Vagina (tissue), 2 donors: Measurements from ENCODE around the gene ITGA11. TPM values are rescaled to one million over a fixed set of nuclear protein-coding genes. Genes with fewer than 3 reads are reported as not detected.

Source experiments
- DNase-seq, 2 donors: peaks; one replicate each; pipeline ENCODE4 v3.0.0-alpha.2; 2017; ENCODE audit errors: extremely low spot score in 2 of 2
- H3K27ac ChIP-seq: fragments of 200-600 bp; sonication (generic); one replicate; pipeline ENCODE4 v1.5.1; 2019
- H3K27me3 ChIP-seq: fragments of 200-600 bp; sonication (generic); one replicate; pipeline ENCODE4 v1.5.1; 2019
- H3K36me3 ChIP-seq, 2 donors: fragments of 200-600 bp; sonication (generic); one replicate each; pipeline ENCODE4 v1.5.1; 2017 to 2019
- H3K4me1 ChIP-seq: fragments of 200-600 bp; sonication (generic); one replicate; pipeline ENCODE4 v1.5.1; 2019
- H3K4me3 ChIP-seq, 2 donors: fragments of 200-600 bp; sonication (generic); 1 replicate in 1 of 2; 2 replicates in 1 of 2; pipeline ENCODE4 v1.5.1; 2016 to 2019
- H3K9me3 ChIP-seq: fragments of 200-600 bp; sonication (generic); one replicate; pipeline ENCODE4 v1.5.1; 2019
- CTCF ChIP-seq, 3 experiments: fragments of 450-650 bp in 2 of 3; fragments of 200-600 bp in 1 of 3; sonication (generic) in 1 of 3; IDR thresholded peaks; one replicate each; pipeline ENCODE4 v1.5.1; 2017 to 2019; ENCODE audit warnings: antibody characterized with exemption in 3 of 3, mild to moderate bottlenecking in 2 of 3, moderate library complexity in 2 of 3
- POLR2A ChIP-seq, 2 donors: fragments of 450-650 bp; IDR thresholded peaks; one replicate each; pipeline ENCODE4 v1.6.1; 2017; ENCODE audit warnings: antibody characterized with exemption in 2 of 2, mild to moderate bottlenecking in 2 of 2, moderate library complexity in 2 of 2
- POLR2AphosphoS5 ChIP-seq, 2 donors: sonication (generic); formaldehyde crosslinking; IDR thresholded peaks; one replicate each; pipeline ENCODE4 v1.9.0; 2017; ENCODE audit warnings: antibody characterized with exemption in 2 of 2, mild to moderate bottlenecking in 2 of 2, low read depth in 1 of 2; ENCODE audit not compliant: insufficient read depth in 1 of 2
- intact Hi-C: fragments of 100-400 bp; cut with DNase I; formaldehyde crosslinking; loops from one replicate; pipeline ENCODE4 v1.15.1; 2023
- total RNA-seq: library from RNA; depleted of rRNA; stranded (reverse); fragments of >200 nt; gene quantifications from one replicate; pipeline ENCODE4 v1.2.3, GENCODE V29; 2016

ITGA11 gene
- total RNA-seq, 1 donor from 2014 or later, result 15.5 TPM

- TF ChIP-seq POLR2A (IDR thresholded peaks at IDR 0.05) (no peak), POLR2AphosphoS5 (IDR thresholded peaks at IDR 0.05; ENCODE audit: insufficient read depth in 1 of 2, low read depth in 1 of 2) (no peak), CTCF (IDR thresholded peaks at IDR 0.05) (no peak)
- Histone ChIP-seq H3K9me3 (no peaks in the 10 kb centered on the region), H3K36me3 (no peaks in the 10 kb centered on the region), H3K27me3 (no peaks in the 10 kb centered on the region), H3K27ac (no peak overlapping the region), H3K4me3 (no peak overlapping the region), H3K4me1 (no peaks in the 10 kb centered on the region)
- DNase-seq, result no peak
- intact Hi-C loops, result no loop called here
Observed at GRCh38 chr15:68315495-68316031, 116.4 kb downstream of the ITGA11 start.

GRCh38 chr15:68315035-68315434 is 116.9 kb downstream of the ITGA11 start:
- no peaks in the 10 kb centered on the region for H3K4me1 ChIP-seq
- H3K27me3 ChIP-seq, result no peaks in the 10 kb centered on the region
- H3K27ac ChIP-seq, result no peak overlapping the region
- no peak for TF ChIP-seq POLR2AphosphoS5 (IDR thresholded peaks at IDR 0.05; ENCODE audit: insufficient read depth in 1 of 2, low read depth in 1 of 2)
- TF ChIP-seq CTCF (IDR thresholded peaks at IDR 0.05), result no peak
- TF ChIP-seq POLR2A (IDR thresholded peaks at IDR 0.05), result no peak
- no peak overlapping the region for H3K4me3 ChIP-seq
- H3K36me3 ChIP-seq, result no peaks in the 10 kb centered on the region
- no peak for DNase-seq
- H3K9me3 ChIP-seq, result no peaks in the 10 kb centered on the region
- intact Hi-C loops, result no loop called here

GRCh38 chr15:68314563-68314962 is 117.4 kb downstream of the ITGA11 start:
- H3K27me3 ChIP-seq, result no peaks in the 10 kb centered on the region
- no peaks in the 10 kb centered on the region for H3K36me3 ChIP-seq
- no peak overlapping the region for H3K4me3 ChIP-seq
- DNase-seq, result peak in 1 of 2 donors; percentile 64
- H3K4me1 ChIP-seq, result no peaks in the 10 kb centered on the region
- no peak for TF ChIP-seq CTCF (IDR thresholded peaks at IDR 0.05)
- no peaks in the 10 kb centered on the region for H3K9me3 ChIP-seq
- no peak overlapping the region for H3K27ac ChIP-seq
- intact Hi-C loops, result no loop called here

DNA sequence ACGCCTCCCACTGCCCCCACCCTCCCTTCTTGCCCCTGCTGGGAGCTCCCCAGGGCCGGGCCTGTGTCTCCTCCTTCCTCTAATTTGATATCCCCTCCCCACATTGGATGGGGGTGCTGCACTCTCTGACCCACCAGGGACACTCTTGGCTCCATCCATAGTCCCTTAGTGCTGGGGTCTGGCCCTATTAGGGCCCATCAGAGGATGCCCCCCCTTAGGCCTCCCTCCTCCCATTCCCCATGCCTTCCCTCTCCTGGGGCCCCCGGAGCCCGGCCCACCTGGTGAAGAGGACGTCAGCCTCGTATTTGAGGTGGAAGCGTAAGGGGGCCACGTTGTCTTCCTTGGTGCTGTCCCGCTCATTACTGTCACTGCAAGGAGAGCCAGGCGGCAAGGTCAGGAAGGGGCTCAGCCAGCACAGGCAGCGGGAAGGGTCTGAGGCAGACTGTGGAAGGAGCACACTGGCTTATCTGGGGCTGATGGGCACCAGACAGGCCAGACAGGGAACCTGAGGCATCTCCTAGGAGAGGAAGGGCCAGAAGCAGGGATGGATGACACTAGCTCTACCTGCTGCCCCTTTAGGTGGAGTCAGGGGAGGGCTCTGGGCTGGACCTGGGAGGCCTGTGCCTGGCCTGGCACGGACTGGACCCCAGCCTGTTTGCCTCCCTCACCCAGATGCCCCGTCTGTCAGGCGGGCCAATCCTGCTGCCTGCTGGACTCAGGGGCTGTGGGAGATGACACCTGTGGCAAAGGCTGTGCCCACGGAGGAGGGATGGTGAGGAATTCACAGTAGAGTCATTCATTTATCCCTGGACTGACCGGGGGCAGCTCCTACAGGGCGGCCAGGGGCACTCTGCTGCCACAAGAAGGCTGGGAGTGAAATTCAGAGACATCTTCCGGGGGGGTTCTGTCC is 118.2 kb downstream of the ITGA11 start:
- TF ChIP-seq POLR2A (IDR thresholded peaks at IDR 0.05), result no peak
- TF ChIP-seq CTCF (IDR thresholded peaks at IDR 0.05), result no peak
- no peak for TF ChIP-seq POLR2AphosphoS5 (IDR thresholded peaks at IDR 0.05; ENCODE audit: insufficient read depth in 1 of 2, low read depth in 1 of 2)

GRCh38 chr15:68312701-68313204 is 119.2 kb downstream of the ITGA11 start:
- no peaks in the 10 kb centered on the region for H3K4me1 ChIP-seq
- H3K9me3 ChIP-seq, result no peaks in the 10 kb centered on the region
- H3K4me3 ChIP-seq, result no peak overlapping the region
- intact Hi-C loops, result no loop called here
- TF ChIP-seq CTCF (IDR thresholded peaks at IDR 0.05) (no peak), POLR2A (IDR thresholded peaks at IDR 0.05) (no peak), POLR2AphosphoS5 (IDR thresholded peaks at IDR 0.05; ENCODE audit: insufficient read depth in 1 of 2, low read depth in 1 of 2) (no peak)
- no peak for DNase-seq
- H3K27me3 ChIP-seq, result no peaks in the 10 kb centered on the region
- no peaks in the 10 kb centered on the region for H3K36me3 ChIP-seq
- H3K27ac ChIP-seq, result no peak overlapping the region

More for the DNA sequence above, 118.2 kb downstream of the ITGA11 start:
- no peaks in the 10 kb centered on the region for H3K27me3 ChIP-seq
- DNase-seq, result peak in 1 of 2 donors; percentile 93
- no peaks in the 10 kb centered on the region for H3K9me3 ChIP-seq
- intact Hi-C loops, result no loop called here
- no peaks in the 10 kb centered on the region for H3K36me3 ChIP-seq
- H3K4me1 ChIP-seq, result no peaks in the 10 kb centered on the region
- H3K4me3 ChIP-seq, result no peak overlapping the region
- no peak overlapping the region for H3K27ac ChIP-seq
